Caco-2 (cell line): ENCODE measurements around the gene PCIF1. TPM values are rescaled to one million over a fixed set of nuclear protein-coding genes. Genes with fewer than 3 reads are reported as not detected.

ENCODE experiments used
- BruUV-seq: library from RNA; stranded (reverse); fragments of 400-500 nt; replicated peaks from 2 replicates; lab custom pipeline; 2021; lab: Mats Ljungman, UMichigan
- CTCF ChIA-PET: fragments of 300-600 bp; sonication (Branson Sonifier 250); formaldehyde crosslinking; loops from one replicate; lab custom pipeline; 2022; ENCODE audit warnings: antibody characterized with exemption; lab: Charles Lee
- POLR2A ChIA-PET: fragments of 300-600 bp; sonication (Branson Sonifier 250); formaldehyde crosslinking; loops from one replicate; lab custom pipeline; 2022; ENCODE audit warnings: antibody characterized with exemption; lab: Charles Lee
- DNase-seq, 2 experiments: peaks; one replicate each; pipeline versions ENCODE4 v3.0.0 to v3.0.0-alpha.2; 2020 to 2022
- H3K27me3 ChIP-seq: replicated peaks from 2 replicates; pipeline ENCODE4 v1.6.0; 2011; ENCODE audit warnings: low read length; ENCODE audit not compliant: control insufficient read depth, insufficient read depth
- H3K36me3 ChIP-seq: 2 replicates; pipeline ENCODE4 v1.5.1; 2011; ENCODE audit warnings: low read length; ENCODE audit not compliant: control insufficient read depth, insufficient read depth
- H3K4me1 ChIP-seq: fragments of 250-450 bp; sonication (Bioruptor Pico); 2 replicates; pipeline ENCODE4 v1.5.1; 2020; ENCODE audit warnings: mild to moderate bottlenecking
- H3K4me3 ChIP-seq: 2 replicates; pipeline ENCODE4 v1.5.1; 2011; ENCODE audit warnings: low read depth, mild to moderate bottlenecking, control low read depth, low read length
- H3K9me3 ChIP-seq: fragments of 250-450 bp; sonication (Bioruptor Pico); 2 replicates; pipeline ENCODE4 v1.5.1; 2020; ENCODE audit warnings: mild to moderate bottlenecking, moderate library complexity
- H3K27ac Mint-ChIP-seq: one replicate; pipeline ENCODE4 v1.8.0; 2022; ENCODE audit warnings: mixed read lengths; ENCODE audit not compliant: unreplicated experiment
- H3K27me3 Mint-ChIP-seq: one replicate; pipeline ENCODE4 v1.8.0; 2022; ENCODE audit warnings: mixed read lengths; ENCODE audit not compliant: insufficient read depth, unreplicated experiment
- H3K36me3 Mint-ChIP-seq: one replicate; pipeline ENCODE4 v1.8.0; 2022; ENCODE audit warnings: mild to moderate bottlenecking, mixed read lengths; ENCODE audit not compliant: insufficient read depth, unreplicated experiment
- H3K4me1 Mint-ChIP-seq: one replicate; pipeline ENCODE4 v1.8.0; 2022; ENCODE audit warnings: low read depth, mixed read lengths; ENCODE audit not compliant: unreplicated experiment
- H3K4me3 Mint-ChIP-seq: one replicate; pipeline ENCODE4 v1.8.0; 2022; ENCODE audit warnings: mild to moderate bottlenecking, moderate library complexity, mixed read lengths; ENCODE audit not compliant: unreplicated experiment
- H3K9me3 Mint-ChIP-seq: one replicate; pipeline ENCODE4 v1.8.0; 2022; ENCODE audit warnings: mixed read lengths; ENCODE audit not compliant: unreplicated experiment
- intact Hi-C: fragments of 100-400 bp; cut with micrococcal nuclease; formaldehyde crosslinking; loops from one replicate; pipeline ENCODE4 v1.10.0; 2022; ENCODE audit not compliant: unreplicated experiment
- total RNA-seq: library from RNA; stranded (reverse); gene quantifications from 2 replicates; pipeline ENCODE4 v1.2.3, GENCODE V29; 2022
- TF ChIP-seq, protein P1 (sequence below), 2 experiments: fragments of 200-600 bp in 1 of 2; IDR thresholded peaks; 1 replicate in 1 of 2; 2 replicates in 1 of 2; pipeline versions ENCODE4 v1.5.1 to v1.8.0; 2011 to 2022; ENCODE audit warnings: antibody characterized with exemption in 1 of 2, control low read depth in 1 of 2, inconsistent platforms in 1 of 2, low read depth in 1 of 2, low read length in 1 of 2, mild to moderate bottlenecking in 1 of 2, moderate library complexity in 1 of 2; ENCODE audit not compliant: insufficient read depth in 1 of 2, severe bottlenecking in 1 of 2, unreplicated experiment in 1 of 2

The PCIF1 gene
- total RNA-seq, 1 experiment from 2014 or later, result 75.9 TPM

DNA sequence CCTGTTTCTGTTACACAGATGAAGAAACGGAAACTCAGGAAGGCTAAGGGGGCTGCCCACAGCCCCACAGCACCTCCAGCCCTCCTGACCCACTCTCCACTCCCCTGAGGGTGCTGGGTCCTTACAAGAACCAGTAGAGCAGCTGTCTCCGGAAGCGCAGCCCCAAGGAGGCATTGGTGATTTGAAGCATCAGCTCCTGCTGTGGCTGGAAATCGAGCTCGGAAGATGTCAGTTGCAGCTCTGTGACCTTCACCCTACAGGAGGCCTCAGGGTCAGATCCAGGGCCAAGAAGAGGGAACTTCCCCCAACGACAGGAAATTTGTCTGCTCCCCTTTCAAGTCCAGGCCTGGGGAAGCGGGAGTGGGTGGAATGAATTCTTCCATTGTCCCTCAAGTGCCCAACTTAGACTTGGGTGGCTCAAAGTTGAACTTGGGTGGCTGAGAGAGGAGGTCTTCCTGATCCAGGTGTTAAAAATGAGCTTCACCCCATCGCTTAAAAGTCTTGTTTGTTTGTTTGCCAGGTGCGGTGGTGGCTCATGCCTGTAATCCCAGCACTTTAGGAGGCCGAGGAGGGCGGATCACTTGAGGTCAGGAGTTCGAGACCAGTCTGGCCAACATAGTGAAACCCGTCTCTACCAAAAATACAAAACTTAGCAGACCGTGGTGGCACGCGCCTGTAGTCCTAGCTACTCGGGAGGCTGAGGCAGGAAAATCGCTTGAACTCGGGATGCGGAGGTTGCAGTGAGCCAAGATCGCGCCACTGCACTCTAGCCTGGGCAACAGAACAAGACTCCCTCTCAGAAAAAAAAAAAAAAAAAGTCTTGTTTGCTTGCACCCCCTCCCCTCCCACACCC is 24.4 kb upstream of the PCIF1 start:
- Mint-ChIP-seq H3K27me3 (no peaks in the 10 kb centered on the region), H3K4me1 (peaks cover 13% of the 10 kb centered on the region), H3K36me3 (peaks cover 15% of the 10 kb centered on the region), H3K9me3 (no peaks in the 10 kb centered on the region), H3K27ac (no peak overlapping the region), H3K4me3 (peak overlapping the region; percentile 72)
- CTCF ChIA-PET, result interaction anchor here (0.9 to 1.9 kb wide), 3 partner anchors 10 to 20 kb away, joined by 3 to 6 read pairs (median 3); no protein-coding TSS in a partner anchor
- POLR2A ChIA-PET, result interaction anchor here (0.7 to 1.0 kb wide), 4 partner anchors 9 to 1483 kb away, joined by 3 to 8 read pairs (median 4); partner anchors contain the start of gene CTSA
- Histone ChIP-seq H3K36me3 (no peaks in the 10 kb centered on the region), H3K9me3 (no peaks in the 10 kb centered on the region), H3K4me1 (peaks cover 12% of the 10 kb centered on the region), H3K27me3 (no peaks in the 10 kb centered on the region), H3K4me3 (no peak overlapping the region)
- no peak for DNase-seq
- TF ChIP-seq, protein P1, sequence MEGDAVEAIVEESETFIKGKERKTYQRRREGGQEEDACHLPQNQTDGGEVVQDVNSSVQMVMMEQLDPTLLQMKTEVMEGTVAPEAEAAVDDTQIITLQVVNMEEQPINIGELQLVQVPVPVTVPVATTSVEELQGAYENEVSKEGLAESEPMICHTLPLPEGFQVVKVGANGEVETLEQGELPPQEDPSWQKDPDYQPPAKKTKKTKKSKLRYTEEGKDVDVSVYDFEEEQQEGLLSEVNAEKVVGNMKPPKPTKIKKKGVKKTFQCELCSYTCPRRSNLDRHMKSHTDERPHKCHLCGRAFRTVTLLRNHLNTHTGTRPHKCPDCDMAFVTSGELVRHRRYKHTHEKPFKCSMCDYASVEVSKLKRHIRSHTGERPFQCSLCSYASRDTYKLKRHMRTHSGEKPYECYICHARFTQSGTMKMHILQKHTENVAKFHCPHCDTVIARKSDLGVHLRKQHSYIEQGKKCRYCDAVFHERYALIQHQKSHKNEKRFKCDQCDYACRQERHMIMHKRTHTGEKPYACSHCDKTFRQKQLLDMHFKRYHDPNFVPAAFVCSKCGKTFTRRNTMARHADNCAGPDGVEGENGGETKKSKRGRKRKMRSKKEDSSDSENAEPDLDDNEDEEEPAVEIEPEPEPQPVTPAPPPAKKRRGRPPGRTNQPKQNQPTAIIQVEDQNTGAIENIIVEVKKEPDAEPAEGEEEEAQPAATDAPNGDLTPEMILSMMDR (IDR thresholded peaks at IDR 0.05; ENCODE audit: insufficient read depth in 1 of 2, low read depth in 1 of 2, low read length in 1 of 2, severe bottlenecking in 1 of 2, unreplicated experiment in 1 of 2), result no peak
- intact Hi-C loops, result no loop called here
- no TSS peak for BruUV-seq

GRCh38 chr20:45910670-45911485 is 23.6 kb upstream of the PCIF1 start:
- Histone ChIP-seq H3K4me3 (no peak overlapping the region), H3K27me3 (no peaks in the 10 kb centered on the region), H3K4me1 (peaks cover 12% of the 10 kb centered on the region), H3K9me3 (no peaks in the 10 kb centered on the region), H3K36me3 (no peaks in the 10 kb centered on the region)
- Mint-ChIP-seq H3K9me3 (no peaks in the 10 kb centered on the region), H3K4me3 (peak overlapping the region; percentile 72), H3K36me3 (peaks cover 14% of the 10 kb centered on the region), H3K27me3 (no peaks in the 10 kb centered on the region), H3K27ac (no peak overlapping the region), H3K4me1 (peaks cover 9% of the 10 kb centered on the region)
- ChIA-PET POLR2A (interaction anchor here (0.7 kb wide), 1 partner anchor 1483 kb away, joined by 8 read pairs; no protein-coding TSS in a partner anchor), CTCF (interaction anchor here (0.6 to 1.9 kb wide), 4 partner anchors 10 to 1247 kb away, joined by 3 to 6 read pairs (median 4); no protein-coding TSS in a partner anchor)
- no TSS peak for BruUV-seq
- intact Hi-C loops, result no loop called here
- peak; percentile 74 to 93 for DNase-seq
- TF ChIP-seq, protein P1 (IDR thresholded peaks at IDR 0.05; ENCODE audit: insufficient read depth in 1 of 2, low read depth in 1 of 2, low read length in 1 of 2, severe bottlenecking in 1 of 2, unreplicated experiment in 1 of 2), result no peak
